Heart left ventricle (tissue), 16 donors: Measurements from ENCODE around the gene DRC1. TPM values are rescaled to one million over a fixed set of nuclear protein-coding genes. Genes with fewer than 3 reads are reported as not detected.
A peak's percentile ranks its signal among the peaks of the same experiment; 100 is the strongest.

Experiments
- ATAC-seq, 4 donors: fragments of 200-7000 bp; cut with Tn5 transposase; one replicate each; pipeline ENCODE4 v1.9.1; 2020 to 2022; ENCODE audit warnings: moderate library complexity in 4 of 4, mild to moderate bottlenecking in 3 of 4, moderate number of reproducible peaks in 1 of 4
- DNase-seq, 5 donors: peaks; one replicate each; pipeline ENCODE4 v3.0.0-alpha.2; 2020
- H3K27ac ChIP-seq, 12 donors: fragments of 200-600 bp; sonication (generic) in 4 of 12; one replicate each; pipeline versions ENCODE4 v1.5.0 to v1.8.0; 2016 to 2022; ENCODE audit warnings: mild to moderate bottlenecking in 2 of 12
- H3K27me3 ChIP-seq, 9 donors: fragments of 200-600 bp; sonication (generic) in 2 of 9; one replicate each; pipeline versions ENCODE4 v1.5.1 to v1.8.0; 2016 to 2022; ENCODE audit warnings: mild to moderate bottlenecking in 3 of 9
- H3K36me3 ChIP-seq, 9 donors: fragments of 200-600 bp; sonication (generic) in 2 of 9; one replicate each; pipeline versions ENCODE4 v1.5.0 to v1.8.0; 2018 to 2022; ENCODE audit warnings: mild to moderate bottlenecking in 2 of 9
- H3K4me1 ChIP-seq, 12 donors: fragments of 200-600 bp; sonication (generic) in 4 of 12; one replicate each; pipeline versions ENCODE4 v1.5.0 to v1.8.0; 2016 to 2022; ENCODE audit warnings: mild to moderate bottlenecking in 3 of 12
- H3K4me3 ChIP-seq, 12 donors: fragments of 200-600 bp; sonication (generic) in 4 of 12; one replicate each; pipeline versions ENCODE4 v1.5.0 to v1.8.0; 2017 to 2022; ENCODE audit warnings: mild to moderate bottlenecking in 9 of 12, moderate library complexity in 4 of 12
- H3K9me3 ChIP-seq, 12 donors: fragments of 200-600 bp; sonication (generic) in 4 of 12; one replicate each; pipeline versions ENCODE4 v1.5.0 to v1.8.0; 2016 to 2022; ENCODE audit warnings: mild to moderate bottlenecking in 1 of 12
- POLR2A ChIP-seq, 2 donors: fragments of 450-650 bp; IDR thresholded peaks; one replicate each; pipeline ENCODE4 v1.6.1; 2017; ENCODE audit warnings: antibody characterized with exemption in 2 of 2, mild to moderate bottlenecking in 2 of 2, moderate library complexity in 2 of 2
- WGBS, 4 donors: extraction: QIAGEN DNeasy Blood & Tissue Kit in 2 of 4; methylation state at CpG; one replicate each; pipeline versions ENCODE4 v1.1.5 to v1.1.7; 2013 to 2018; 5-methylcytosine and 5-hydroxymethylcytosine counted together
- intact Hi-C, 10 donors: fragments of 100-400 bp; cut with DNase I; formaldehyde crosslinking; loops; one replicate each; pipeline versions ENCODE4 v1.11.1 to v1.14.2; 2022
- polyA plus RNA-seq, 2 donors: library from polyadenylated mRNA; stranded (reverse); fragments of 200-250 nt; gene quantifications; one replicate each; pipeline ENCODE4 v1.2.3, GENCODE V29; 2013
- total RNA-seq, 9 donors: library from RNA; depleted of rRNA in 2 of 9; stranded (reverse); fragments of >200 nt in 2 of 9; fragmentation: NEBNext Ultra II Directional in 3 of 9; extraction: Animal tissue kit (Norgen Biotek cat#: 25700) in 3 of 9; gene quantifications; one replicate each; pipeline versions ENCODE4 v1.1.0 to v1.2.4, GENCODE V29; 2016 to 2023
- TF ChIP-seq, protein P1 (sequence below), 12 donors: fragments of 200-600 bp; sonication (generic) in 4 of 12; IDR thresholded peaks; one replicate each; pipeline versions ENCODE4 v1.5.0 to v1.8.0; 2018 to 2022; ENCODE audit warnings: antibody characterized with exemption in 12 of 12, mild to moderate bottlenecking in 5 of 12
- donor health status: ischemic (EF 13 %, LVEDD 7.1; RV severe dilation, severe dysfunction).
- donor health status: healthy with polysubstance abuse.
- donor health status: DM: no; HTN: yes; CAD: no.
- donor health status: DM: no; HTN: no; CAD: no.
- donor health status: ischemic (EF 25% LVEDD 6.9; RV normal size, moderate dysfunction).
- donor health status: ischemic (EF 25% LVEDD 5.7; RV mildly dilated, moderate dysfunction).
- donor health status: healthy.
- donor health status: DM: yes; HTN: yes; CAD: no.
- donor health status: ischemic (EF 35%, LVEDD 5.7; RV mildly dilated, moderate dysfunction).
- donor health status: nonischemic (EF 11% LVEDD 7.7; RV severe dilation, severe dysfunction).
- donor health status: DM: yes; HTN: yes; CAD: no.
- donor health status: PGD.
- donor health status: ischemic (EF 29% LVEDD 5.4; RV normal size, mild dysfunction).
- donor health status: nonischemic (EF 23%, LVEDD 6.1; RV moderate dilation, normal function).

The DRC1 gene
- total and polyA plus RNA-seq, 11 donors: 0.15 to 0.73 (median 0.44) TPM; not detected in 8

DNA sequence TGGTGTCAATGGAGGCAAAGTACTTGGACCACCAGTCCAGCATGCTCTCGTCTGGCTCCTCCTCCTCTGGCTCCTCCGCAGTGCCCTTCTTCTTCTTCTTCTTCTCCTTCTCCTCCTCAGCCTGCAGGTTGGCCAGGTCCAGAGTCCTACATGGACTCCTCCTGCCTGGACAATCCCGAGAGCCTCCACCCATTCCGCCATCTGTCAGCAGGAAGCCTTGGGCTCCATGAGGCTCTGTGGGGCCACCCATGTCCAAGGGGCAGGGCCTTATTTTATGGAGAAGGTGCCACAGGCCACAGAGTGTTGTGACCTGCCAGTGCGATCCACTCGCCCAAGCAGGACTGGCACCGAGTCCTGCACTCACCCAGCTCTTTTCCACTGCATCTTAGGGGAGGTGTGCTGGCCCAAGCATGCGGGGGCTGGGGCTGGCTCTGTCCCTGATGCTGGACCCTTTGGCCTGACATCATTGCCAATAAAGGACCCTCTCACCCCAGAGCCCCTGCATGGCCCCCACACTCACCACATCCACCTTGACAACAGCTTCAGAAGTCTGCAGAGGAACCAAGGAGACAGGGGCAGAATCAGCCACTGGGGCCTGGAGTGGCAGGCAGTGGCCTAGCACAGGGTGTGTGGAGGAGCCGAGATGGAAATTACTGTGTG, 69.0 kb downstream of the DRC1 start:
- TF ChIP-seq, protein P1, sequence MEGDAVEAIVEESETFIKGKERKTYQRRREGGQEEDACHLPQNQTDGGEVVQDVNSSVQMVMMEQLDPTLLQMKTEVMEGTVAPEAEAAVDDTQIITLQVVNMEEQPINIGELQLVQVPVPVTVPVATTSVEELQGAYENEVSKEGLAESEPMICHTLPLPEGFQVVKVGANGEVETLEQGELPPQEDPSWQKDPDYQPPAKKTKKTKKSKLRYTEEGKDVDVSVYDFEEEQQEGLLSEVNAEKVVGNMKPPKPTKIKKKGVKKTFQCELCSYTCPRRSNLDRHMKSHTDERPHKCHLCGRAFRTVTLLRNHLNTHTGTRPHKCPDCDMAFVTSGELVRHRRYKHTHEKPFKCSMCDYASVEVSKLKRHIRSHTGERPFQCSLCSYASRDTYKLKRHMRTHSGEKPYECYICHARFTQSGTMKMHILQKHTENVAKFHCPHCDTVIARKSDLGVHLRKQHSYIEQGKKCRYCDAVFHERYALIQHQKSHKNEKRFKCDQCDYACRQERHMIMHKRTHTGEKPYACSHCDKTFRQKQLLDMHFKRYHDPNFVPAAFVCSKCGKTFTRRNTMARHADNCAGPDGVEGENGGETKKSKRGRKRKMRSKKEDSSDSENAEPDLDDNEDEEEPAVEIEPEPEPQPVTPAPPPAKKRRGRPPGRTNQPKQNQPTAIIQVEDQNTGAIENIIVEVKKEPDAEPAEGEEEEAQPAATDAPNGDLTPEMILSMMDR (IDR thresholded peaks at IDR 0.05): no peak
- no peak for TF ChIP-seq POLR2A (IDR thresholded peaks at IDR 0.05)
- Histone ChIP-seq H3K9me3 (peaks cover 0 to 14% (median 9%) of the 10 kb centered on the region in 12 donors), H3K36me3 (no peaks in the 10 kb centered on the region), H3K4me1 (no peaks in the 10 kb centered on the region), H3K4me3 (no peak overlapping the region), H3K27ac (no peak overlapping the region), H3K27me3 (no peaks in the 10 kb centered on the region)
- WGBS, 4 donors: 91 to 96% (median 94%) methylated on average over 9 of the region's 9 CpGs
- ATAC-seq (no peak), DNase-seq (peak in 1 of 5 donors; percentile 14)
- intact Hi-C loops: no loop called here

DNA sequence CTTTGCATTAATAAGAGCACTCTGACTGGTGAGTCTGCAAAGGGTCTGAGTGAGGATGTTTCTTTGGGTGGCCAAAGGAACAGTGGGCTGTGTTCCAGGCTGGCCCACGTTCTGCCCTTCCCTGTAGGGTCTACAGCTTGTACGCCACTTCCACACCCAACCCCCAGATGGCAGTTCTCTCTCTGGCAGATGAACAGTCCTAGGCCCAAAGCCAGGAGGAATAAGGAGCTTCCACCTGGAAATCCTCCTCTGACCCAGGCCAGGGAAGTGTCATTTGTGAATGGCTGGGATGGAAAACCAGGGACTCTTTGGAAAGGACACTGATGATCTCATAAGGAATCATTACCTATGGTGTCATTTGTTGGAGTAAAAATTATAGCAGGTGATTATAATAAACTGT, 69.6 kb downstream of the DRC1 start:
- DNase-seq: peak in 1 of 5 donors; percentile 11
- H3K36me3 ChIP-seq: no peaks in the 10 kb centered on the region
- H3K27ac ChIP-seq: no peak overlapping the region
- 14 to 58% (median 42%) methylated on average over 1 to 2 of the region's 2 CpGs for WGBS, 4 donors
- no peaks in the 10 kb centered on the region for H3K27me3 ChIP-seq
- H3K4me3 ChIP-seq: no peak overlapping the region
- H3K9me3 ChIP-seq: peaks cover 0 to 14% (median 9%) of the 10 kb centered on the region in 12 donors
- intact Hi-C loops: no loop called here
- H3K4me1 ChIP-seq: no peaks in the 10 kb centered on the region
- no peak for ATAC-seq
- TF ChIP-seq, protein P1 (IDR thresholded peaks at IDR 0.05): no peak
- TF ChIP-seq POLR2A (IDR thresholded peaks at IDR 0.05): no peak

DNA sequence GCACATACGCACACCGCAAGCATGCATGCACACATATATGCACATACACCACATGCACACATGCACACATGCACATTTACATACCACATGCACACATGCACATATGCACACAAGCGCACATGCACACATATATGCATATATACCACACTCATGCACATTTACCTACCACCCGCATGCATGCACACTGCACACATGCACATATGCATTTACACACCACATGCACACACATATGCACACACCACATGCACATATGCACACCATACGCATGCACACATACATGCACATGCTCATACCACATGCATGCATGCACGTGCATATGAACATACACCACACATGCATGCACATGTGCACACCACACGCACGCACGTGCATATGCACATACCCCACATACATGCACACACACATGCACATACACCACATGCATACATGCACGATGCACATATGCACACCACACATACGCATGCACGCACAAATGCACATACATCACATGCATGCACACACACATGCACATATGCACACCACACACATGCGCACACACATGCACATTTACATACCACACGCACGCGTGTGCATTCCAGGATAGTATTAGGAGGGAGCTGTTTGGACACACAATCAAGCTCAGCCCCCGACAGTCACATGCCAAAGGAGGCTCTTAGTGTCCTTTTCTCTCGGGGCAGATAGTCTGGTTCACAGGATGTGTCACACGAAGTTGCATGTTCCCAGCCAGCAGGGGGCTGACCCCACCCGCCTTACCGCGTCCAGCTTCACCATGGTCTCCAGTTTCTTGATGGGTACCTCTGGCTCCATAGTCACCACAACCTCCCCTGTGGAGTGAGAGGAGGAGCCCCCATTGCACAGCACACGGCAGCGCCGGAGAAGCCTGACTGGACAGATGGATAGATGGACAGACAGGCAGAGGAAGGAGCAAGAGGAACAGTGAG, 70.3 kb downstream of the DRC1 start:
- Histone ChIP-seq H3K27me3 (no peaks in the 10 kb centered on the region), H3K9me3 (peaks cover 0 to 14% (median 9%) of the 10 kb centered on the region in 12 donors), H3K36me3 (no peaks in the 10 kb centered on the region), H3K27ac (no peak overlapping the region), H3K4me1 (no peaks in the 10 kb centered on the region), H3K4me3 (no peak overlapping the region)
- intact Hi-C loops: no loop called here
- ATAC-seq (no peak), DNase-seq (peak in 2 of 5 donors; percentile 9 to 55)
- WGBS, 4 donors: 80 to 88% (median 83%) methylated on average over 25 of the region's 25 CpGs
- no peak for TF ChIP-seq POLR2A (IDR thresholded peaks at IDR 0.05)
- TF ChIP-seq, protein P1 (IDR thresholded peaks at IDR 0.05): no peak
